Motor neuron (in vitro differentiated cells): ENCODE measurements around the gene CD7. TPM values are rescaled to one million over a fixed set of nuclear protein-coding genes. Genes with fewer than 3 reads are reported as not detected.

ENCODE experiments used
- ATAC-seq, 8 experiments: fragments of 200-7000 bp; cut with Tn5 transposase; replicated peaks in 6 of 8; 2 replicates each; pipeline ENCODE4 v1.8.0; 2021; ENCODE audit warnings: mild to moderate bottlenecking in 8 of 8, moderate library complexity in 8 of 8
- H3K27ac ChIP-seq, 2 donors: fragments of 250-450 bp; sonication (Bioruptor Pico); 2 replicates each; pipeline ENCODE4 v1.9.0; 2021; ENCODE audit warnings: antibody characterized with exemption in 2 of 2, mild to moderate bottlenecking in 2 of 2, moderate library complexity in 1 of 2
- H3K4me1 ChIP-seq, 2 donors: fragments of 250-450 bp; sonication (Bioruptor Pico); replicated peaks in 1 of 2; 2 replicates each; pipeline ENCODE4 v1.6.1; 2021; ENCODE audit warnings: antibody characterized with exemption in 2 of 2, mild to moderate bottlenecking in 2 of 2, moderate library complexity in 1 of 2
- H3K4me3 ChIP-seq, 5 donors: fragments of 250-450 bp; sonication (Bioruptor Pico); 2 replicates each; pipeline ENCODE4 v1.9.0; 2021; ENCODE audit warnings: antibody characterized with exemption in 5 of 5, mild to moderate bottlenecking in 5 of 5, moderate library complexity in 4 of 5
- WGBS, 10 experiments: fragments of 450-650 bp; shearing (Covaris generic); methylation state at CpG; one replicate each; pipeline ENCODE4 v1.0.0; 2022; 5-methylcytosine and 5-hydroxymethylcytosine counted together
- in situ Hi-C, 9 experiments: fragments of 400-800 bp; cut with MboI; loops; one replicate each; pipeline ENCODE4 v1.15.0; 2021; ENCODE audit warnings: low sequenced_read_pairs in 9 of 9, low pct_unique_long_range_greater_than_20kb in 2 of 9; ENCODE audit not compliant: unreplicated experiment in 9 of 9
- total RNA-seq, 8 experiments: library from RNA; unstranded; fragments of 300-600 nt; gene quantifications; 2 replicates each; pipeline versions ENCODE4 v1.2.3 to v1.2.4, GENCODE V29; 2022

The CD7 gene
- total RNA-seq, 8 experiments from 2014 or later = 0.33 to 3.8 (median 2.0) TPM; not detected in 1

GRCh38 chr17:82321947-82322466 lies 4.6 kb upstream of the CD7 start:
- no peak for ATAC-seq
- in situ Hi-C loops = no loop called here
- no peak overlapping the region for H3K4me3 ChIP-seq
- peaks cover 19 to 25% of the 10 kb centered on the region in 2 donors for H3K4me1 ChIP-seq
- no peak overlapping the region for H3K27ac ChIP-seq
- WGBS, 10 experiments = 64 to 75% (median 69%) methylated on average over 4 to 7 of the region's 21 CpGs; no CpG with 5 or more reads in 7 of the 10 experiments

- in situ Hi-C loops = no loop called here
- H3K4me3 ChIP-seq = no peak overlapping the region
- WGBS, 10 experiments = 40 to 92% (median 66%) methylated on average over 1 to 20 of the region's 65 CpGs; no CpG with 5 or more reads in 4 of the 10 experiments
- H3K27ac ChIP-seq = no peak overlapping the region
- H3K4me1 ChIP-seq = peaks cover 24 to 31% of the 10 kb centered on the region in 2 donors
- peak in 6 of 8 experiments; percentile 18 to 61 (median 22) for ATAC-seq
These were observed 3.8 kb upstream of the CD7 start for GRCh38 chr17:82320956-82321927.

DNA sequence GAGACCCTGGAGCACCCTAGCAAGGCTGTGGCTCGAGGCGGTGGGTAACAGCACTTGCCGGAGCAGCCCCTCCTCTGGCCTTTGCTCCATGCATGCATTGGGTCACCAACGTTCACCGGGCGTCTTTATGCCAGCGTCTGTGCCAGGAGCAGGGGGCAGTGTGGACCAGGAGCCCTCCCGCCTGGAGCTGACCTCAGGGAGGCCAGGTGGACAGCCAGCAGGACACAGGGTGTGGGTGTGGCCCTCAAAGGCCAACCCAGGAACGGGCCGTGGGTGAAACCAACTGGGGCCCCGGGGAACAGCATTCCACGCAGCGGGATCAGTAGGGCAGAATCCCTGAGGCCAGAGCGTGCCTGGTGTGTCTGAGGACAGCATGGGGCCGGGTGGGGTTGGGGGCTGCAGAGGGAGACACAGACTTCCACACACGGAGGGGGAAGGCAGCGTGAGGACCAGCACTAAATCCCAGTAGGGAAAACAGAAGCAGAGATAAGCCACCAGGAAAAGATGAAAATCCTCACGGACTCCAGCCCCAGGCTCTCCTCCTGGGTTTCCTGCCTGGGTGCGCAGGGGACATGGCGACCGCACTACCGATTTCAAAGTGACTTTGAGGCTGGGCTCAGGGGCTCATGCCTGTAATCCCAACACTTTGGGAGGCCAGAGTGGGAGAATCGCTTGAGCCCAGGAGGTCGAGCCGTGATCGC lies 2.9 kb upstream of the CD7 start:
- no peak for ATAC-seq
- no peak overlapping the region for H3K27ac ChIP-seq
- in situ Hi-C loops = no loop called here
- H3K4me3 ChIP-seq = no peak overlapping the region
- H3K4me1 ChIP-seq = peaks cover 28 to 37% of the 10 kb centered on the region in 2 donors
- WGBS, 10 experiments = 36 to 82% (median 60%) methylated on average over 1 to 4 of the region's 26 CpGs; no CpG with 5 or more reads in 4 of the 10 experiments

DNA sequence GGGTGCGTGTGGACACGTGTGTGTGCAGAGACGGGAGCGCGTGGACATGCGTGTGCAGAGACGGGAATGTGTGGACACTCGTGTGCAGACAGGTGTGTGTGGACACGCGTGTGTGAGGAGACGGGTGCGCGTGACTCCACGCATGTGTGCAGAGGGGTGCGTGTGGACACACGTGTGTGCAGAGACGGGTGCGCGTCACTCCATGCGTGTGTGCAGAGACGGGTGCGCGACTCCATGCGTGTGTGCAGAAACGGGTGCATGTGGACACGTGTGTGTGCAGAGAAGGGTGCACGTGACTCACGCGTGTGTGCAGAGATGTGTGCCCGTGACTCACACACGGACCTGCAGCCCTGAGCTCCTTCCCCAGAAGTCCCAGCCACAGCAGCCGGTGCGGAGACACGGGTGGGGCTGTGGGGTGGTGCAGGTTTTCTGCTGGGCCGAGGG lies 2.2 kb upstream of the CD7 start:
- no peak overlapping the region for H3K27ac ChIP-seq
- ATAC-seq = no peak
- in situ Hi-C loops = no loop called here
- peaks cover 25 to 37% of the 10 kb centered on the region in 2 donors for H3K4me1 ChIP-seq
- H3K4me3 ChIP-seq = no peak overlapping the region
- WGBS, 10 experiments = 80% methylated on average over 6 of the region's 35 CpGs; no CpG with 5 or more reads in 9 of the 10 experiments

- in situ Hi-C loops = no loop called here
- no peak for ATAC-seq
- Histone ChIP-seq H3K4me3 (no peak overlapping the region), H3K27ac (no peak overlapping the region), H3K4me1 (peaks cover 29 to 37% of the 10 kb centered on the region in 2 donors)
- WGBS, 10 experiments = 100% methylated on average over 1 to 2 of the region's 76 CpGs; no CpG with 5 or more reads in 8 of the 10 experiments
These were observed 1.6 kb upstream of the CD7 start for GRCh38 chr17:82318772-82319606.

GRCh38 chr17:82318169-82318498 lies 726 bp upstream of the CD7 start:
- no CpG with 5 or more reads among the region's 20 CpGs for WGBS, 10 experiments
- peaks cover 29 to 37% of the 10 kb centered on the region in 2 donors for H3K4me1 ChIP-seq
- H3K4me3 ChIP-seq = no peak overlapping the region
- no peak for ATAC-seq
- in situ Hi-C loops = no loop called here
- no peak overlapping the region for H3K27ac ChIP-seq

GRCh38 chr17:82316651-82317393 lies 586 bp downstream of the CD7 start:
- peak in 5 of 8 experiments; percentile 1 to 16 (median 3) for ATAC-seq
- 28 to 94% (median 81%) methylated on average over 2 to 5 of the region's 29 CpGs; no CpG with 5 or more reads in 6 of the 10 experiments for WGBS, 10 experiments
- Histone ChIP-seq H3K4me1 (peaks cover 29 to 37% of the 10 kb centered on the region in 2 donors), H3K27ac (no peak overlapping the region), H3K4me3 (no peak overlapping the region)
- in situ Hi-C loops = no loop called here

- 11 to 100% (median 65%) methylated on average over 3 to 8 of the region's 36 CpGs; no CpG with 5 or more reads in 7 of the 10 experiments for WGBS, 10 experiments
- Histone ChIP-seq H3K27ac (peak overlapping the region; percentile 7 to 34), H3K4me3 (no peak overlapping the region), H3K4me1 (peaks cover 29 to 32% of the 10 kb centered on the region in 2 donors)
- in situ Hi-C loops = no loop called here
- peak in 6 of 8 experiments; percentile 16 to 85 (median 80) for ATAC-seq
These were observed 1.6 kb downstream of the CD7 start for GRCh38 chr17:82315703-82316358.

DNA sequence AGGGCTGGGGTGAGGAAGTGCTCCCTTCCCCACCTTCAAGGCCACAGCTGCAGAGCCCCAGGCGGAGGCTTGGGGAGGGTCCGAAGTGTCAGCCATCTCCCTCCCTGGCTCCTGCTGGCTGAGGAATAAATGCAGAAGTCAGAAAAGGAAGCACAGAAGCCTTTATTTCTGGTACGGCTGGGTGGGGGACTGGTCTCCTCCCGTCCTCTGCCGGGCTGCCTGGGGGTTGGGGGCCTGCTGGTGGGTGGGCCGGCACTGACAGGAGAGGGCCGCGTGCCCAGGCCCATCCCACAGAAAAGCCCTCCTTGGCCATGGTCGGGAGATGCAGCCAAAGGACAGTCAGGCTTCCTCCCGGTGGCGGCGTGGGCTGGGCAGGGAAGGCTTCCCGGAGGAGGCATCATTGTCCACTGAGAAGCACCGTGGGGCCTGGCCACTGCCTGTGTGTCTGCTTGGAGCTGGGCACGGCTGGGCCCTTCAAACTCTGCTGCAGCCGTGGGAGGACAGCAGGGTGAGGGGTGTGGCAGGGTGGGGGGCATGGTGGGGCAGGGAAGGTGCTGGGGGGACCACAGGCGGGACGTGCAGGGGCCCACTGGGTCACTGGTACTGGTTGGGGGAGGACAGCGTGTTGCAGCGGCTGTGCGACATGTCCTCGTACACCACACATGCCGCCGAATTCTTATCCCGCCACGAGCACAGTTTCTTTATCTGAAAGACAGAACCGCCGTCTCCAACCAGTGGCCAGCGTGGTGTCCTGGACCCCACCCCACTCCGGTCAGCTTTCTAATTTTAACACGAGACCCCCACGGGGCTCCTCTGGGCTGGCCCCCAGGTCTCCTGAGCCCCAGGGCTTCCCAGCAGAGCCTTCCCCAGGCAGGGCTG lies 2.4 kb downstream of the CD7 start:
- peak in 3 of 8 experiments; percentile 1 to 14 (median 1) for ATAC-seq
- WGBS, 10 experiments = 73% methylated on average over 4 of the region's 32 CpGs; no CpG with 5 or more reads in 9 of the 10 experiments
- no peak overlapping the region for H3K4me3 ChIP-seq

GRCh38 chr17:82314012-82314726 lies 3.2 kb downstream of the CD7 start:
- 80 to 100% (median 100%) methylated on average over 2 to 5 of the region's 27 CpGs; no CpG with 5 or more reads in 7 of the 10 experiments for WGBS, 10 experiments
- peak overlapping the region in 1 of 2 donors; percentile 4 for H3K27ac ChIP-seq
- in situ Hi-C loops = no loop called here
- ATAC-seq = no peak
- H3K4me3 ChIP-seq = no peak overlapping the region
- H3K4me1 ChIP-seq = peaks cover 29 to 32% of the 10 kb centered on the region in 2 donors

More for the DNA sequence above, 2.4 kb downstream of the CD7 start:
- peak overlapping the region; percentile 7 to 34 for H3K27ac ChIP-seq
- peaks cover 29 to 32% of the 10 kb centered on the region in 2 donors for H3K4me1 ChIP-seq
- in situ Hi-C loops = no loop called here
